Ishikawa (cell line): Measurements from ENCODE around the gene DENND11.

Experiments used
- CEBPB ChIP-seq: IDR thresholded peaks from 2 replicates; pipeline ENCODE4 v1.6.1; 2012
- CREB1 ChIP-seq: IDR thresholded peaks from 2 replicates; pipeline ENCODE4 v1.6.1; 2012; ENCODE audit warnings: low read depth
- EGR1 ChIP-seq: IDR thresholded peaks from 2 replicates; pipeline ENCODE4 v1.6.1; 2012
- EP300 ChIP-seq: IDR thresholded peaks from 2 replicates; pipeline ENCODE4 v1.6.1; 2012; ENCODE audit warnings: borderline replicate concordance
- FOXM1 ChIP-seq: IDR thresholded peaks from 2 replicates; pipeline ENCODE4 v1.6.1; 2012; ENCODE audit warnings: low read depth, borderline replicate concordance
- NFIC ChIP-seq: IDR thresholded peaks from 2 replicates; pipeline ENCODE4 v1.6.1; 2012
- RAD21 ChIP-seq: IDR thresholded peaks from 2 replicates; pipeline ENCODE4 v1.6.1; 2012; ENCODE audit warnings: low read depth
- TAF1 ChIP-seq: IDR thresholded peaks from 2 replicates; pipeline ENCODE4 v1.6.1; 2012; ENCODE audit warnings: low read depth, mild to moderate bottlenecking
- TCF12 ChIP-seq: IDR thresholded peaks from 2 replicates; pipeline ENCODE4 v1.6.1; 2012; ENCODE audit warnings: low read depth
- TEAD4 ChIP-seq: IDR thresholded peaks from 2 replicates; pipeline ENCODE4 v1.6.1; 2012
- YY1 ChIP-seq: IDR thresholded peaks from 2 replicates; pipeline ENCODE4 v1.6.1; 2012; ENCODE audit warnings: low read depth
- ZBTB7A ChIP-seq: IDR thresholded peaks from 2 replicates; pipeline ENCODE4 v1.6.1; 2012; ENCODE audit warnings: low read depth
- TF ChIP-seq, protein P1 (sequence below): IDR thresholded peaks from 2 replicates; pipeline ENCODE4 v1.6.1; 2012
- TF ChIP-seq, protein P2 (sequence below): IDR thresholded peaks from 2 replicates; pipeline ENCODE4 v1.6.1; 2012; ENCODE audit warnings: low read depth, mild to moderate bottlenecking
- TF ChIP-seq, protein P3 (sequence below): IDR thresholded peaks from 2 replicates; pipeline ENCODE4 v1.6.1; 2012

DENND11 gene, protein sequence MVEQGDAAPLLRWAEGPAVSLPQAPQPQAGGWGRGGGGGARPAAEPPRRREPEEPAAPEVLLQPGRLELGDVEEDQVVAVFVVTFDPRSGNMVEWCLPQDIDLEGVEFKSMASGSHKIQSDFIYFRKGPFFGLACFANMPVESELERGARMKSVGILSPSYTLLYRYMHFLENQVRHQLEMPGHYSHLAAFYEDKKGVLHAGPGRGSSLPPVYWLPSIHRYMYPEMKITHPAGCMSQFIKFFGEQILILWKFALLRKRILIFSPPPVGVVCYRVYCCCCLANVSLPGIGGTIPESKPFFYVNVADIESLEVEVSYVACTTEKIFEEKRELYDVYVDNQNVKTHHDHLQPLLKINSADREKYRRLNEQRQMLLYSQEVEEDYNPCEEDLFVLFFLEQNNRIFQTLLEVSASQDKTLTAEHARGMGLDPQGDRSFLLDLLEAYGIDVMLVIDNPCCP

DNA sequence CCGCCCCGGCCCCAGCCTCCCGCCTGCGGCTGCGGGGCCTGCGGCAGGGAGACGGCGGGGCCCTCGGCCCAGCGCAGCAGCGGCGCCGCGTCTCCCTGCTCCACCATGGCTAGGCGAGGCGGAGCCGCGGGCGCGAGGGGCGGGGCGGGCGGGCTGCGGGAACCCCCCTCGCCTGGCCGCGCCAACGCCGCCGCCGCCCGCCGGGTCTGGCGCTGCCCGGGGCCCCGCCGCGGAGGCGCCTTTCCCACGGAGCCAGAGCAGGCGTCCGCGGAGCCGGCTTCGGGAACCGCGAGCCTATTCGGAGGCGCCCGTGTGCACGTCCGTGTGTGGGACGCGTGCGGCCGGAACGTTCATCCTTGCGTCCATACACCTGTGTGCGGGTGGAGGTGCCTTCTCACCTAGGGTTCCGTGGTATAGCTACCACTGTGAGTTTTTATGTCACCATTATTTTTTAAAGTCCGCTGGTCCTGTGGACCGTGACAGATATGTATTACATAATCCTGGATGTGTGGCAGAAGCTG is at the start of gene DENND11:
Gene DENND11 (minus strand): TSS at position 120 of the 521 bp plus-strand sequence. CDS start 13 bp downstream, at position 107.
- TF ChIP-seq CEBPB (peak; percentile 44; the same call in 1 of the 2 replicates), TEAD4 (no peak)

DNA sequence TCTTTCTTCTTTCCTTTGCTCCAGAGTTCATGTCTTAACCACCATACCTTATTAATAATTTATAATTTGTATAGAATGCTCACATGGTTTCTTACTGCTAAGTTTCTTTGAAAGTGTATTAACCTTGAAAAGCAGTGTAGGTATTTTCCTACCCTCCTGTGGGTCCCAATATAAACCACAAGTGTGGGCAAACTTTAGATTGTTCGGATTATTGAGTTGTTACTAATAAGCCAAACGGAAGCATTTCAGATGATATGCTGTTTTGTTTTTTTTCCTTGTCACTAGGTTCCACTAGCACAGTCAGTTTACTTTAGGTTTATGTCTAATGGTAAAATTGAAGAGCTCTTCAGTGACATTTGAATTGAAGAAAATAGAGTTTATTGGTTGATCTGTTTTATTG is 46.4 kb upstream of the DENND11 start:
- TF ChIP-seq EP300 (no peak), YY1 (no peak), NFIC (no peak), CREB1 (no peak), ZBTB7A (no peak), TCF12 (no peak), CEBPB (no peak), RAD21 (no peak), TAF1 (no peak), FOXM1 (no peak), TEAD4 (no peak), EGR1 (no peak)
- TF ChIP-seq, protein P1, sequence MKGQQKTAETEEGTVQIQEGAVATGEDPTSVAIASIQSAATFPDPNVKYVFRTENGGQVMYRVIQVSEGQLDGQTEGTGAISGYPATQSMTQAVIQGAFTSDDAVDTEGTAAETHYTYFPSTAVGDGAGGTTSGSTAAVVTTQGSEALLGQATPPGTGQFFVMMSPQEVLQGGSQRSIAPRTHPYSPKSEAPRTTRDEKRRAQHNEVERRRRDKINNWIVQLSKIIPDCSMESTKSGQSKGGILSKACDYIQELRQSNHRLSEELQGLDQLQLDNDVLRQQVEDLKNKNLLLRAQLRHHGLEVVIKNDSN = no peak
- TF ChIP-seq, protein P2, sequence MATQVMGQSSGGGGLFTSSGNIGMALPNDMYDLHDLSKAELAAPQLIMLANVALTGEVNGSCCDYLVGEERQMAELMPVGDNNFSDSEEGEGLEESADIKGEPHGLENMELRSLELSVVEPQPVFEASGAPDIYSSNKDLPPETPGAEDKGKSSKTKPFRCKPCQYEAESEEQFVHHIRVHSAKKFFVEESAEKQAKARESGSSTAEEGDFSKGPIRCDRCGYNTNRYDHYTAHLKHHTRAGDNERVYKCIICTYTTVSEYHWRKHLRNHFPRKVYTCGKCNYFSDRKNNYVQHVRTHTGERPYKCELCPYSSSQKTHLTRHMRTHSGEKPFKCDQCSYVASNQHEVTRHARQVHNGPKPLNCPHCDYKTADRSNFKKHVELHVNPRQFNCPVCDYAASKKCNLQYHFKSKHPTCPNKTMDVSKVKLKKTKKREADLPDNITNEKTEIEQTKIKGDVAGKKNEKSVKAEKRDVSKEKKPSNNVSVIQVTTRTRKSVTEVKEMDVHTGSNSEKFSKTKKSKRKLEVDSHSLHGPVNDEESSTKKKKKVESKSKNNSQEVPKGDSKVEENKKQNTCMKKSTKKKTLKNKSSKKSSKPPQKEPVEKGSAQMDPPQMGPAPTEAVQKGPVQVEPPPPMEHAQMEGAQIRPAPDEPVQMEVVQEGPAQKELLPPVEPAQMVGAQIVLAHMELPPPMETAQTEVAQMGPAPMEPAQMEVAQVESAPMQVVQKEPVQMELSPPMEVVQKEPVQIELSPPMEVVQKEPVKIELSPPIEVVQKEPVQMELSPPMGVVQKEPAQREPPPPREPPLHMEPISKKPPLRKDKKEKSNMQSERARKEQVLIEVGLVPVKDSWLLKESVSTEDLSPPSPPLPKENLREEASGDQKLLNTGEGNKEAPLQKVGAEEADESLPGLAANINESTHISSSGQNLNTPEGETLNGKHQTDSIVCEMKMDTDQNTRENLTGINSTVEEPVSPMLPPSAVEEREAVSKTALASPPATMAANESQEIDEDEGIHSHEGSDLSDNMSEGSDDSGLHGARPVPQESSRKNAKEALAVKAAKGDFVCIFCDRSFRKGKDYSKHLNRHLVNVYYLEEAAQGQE = no peak
- TF ChIP-seq, protein P3, sequence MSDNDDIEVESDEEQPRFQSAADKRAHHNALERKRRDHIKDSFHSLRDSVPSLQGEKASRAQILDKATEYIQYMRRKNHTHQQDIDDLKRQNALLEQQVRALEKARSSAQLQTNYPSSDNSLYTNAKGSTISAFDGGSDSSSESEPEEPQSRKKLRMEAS = no peak

DNA sequence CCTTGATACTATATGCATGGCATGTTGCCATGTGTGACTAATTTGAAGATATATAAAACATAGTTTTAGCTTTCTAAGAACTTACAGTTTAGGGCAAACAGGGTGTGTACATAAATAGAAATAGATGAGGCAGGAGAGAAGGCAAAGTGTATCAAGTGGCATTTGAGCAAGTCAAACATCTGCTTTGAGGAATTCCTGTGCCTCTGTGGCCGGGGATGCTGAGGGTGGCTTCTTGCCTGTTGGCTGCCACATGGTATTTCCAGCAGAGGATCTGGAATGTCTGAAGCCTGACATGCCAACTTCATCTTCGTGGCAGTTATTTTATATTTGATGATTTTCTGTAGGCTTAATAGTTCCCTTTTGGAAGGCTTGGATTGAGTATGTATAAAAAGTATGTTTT is 42.2 kb upstream of the DENND11 start:
- TF ChIP-seq RAD21 (no peak), CREB1 (no peak), ZBTB7A (no peak), YY1 (no peak), EGR1 (no peak), TCF12 (no peak), TAF1 (no peak), CEBPB (no peak), NFIC (no peak), TEAD4 (no peak), FOXM1 (no peak)
- TF ChIP-seq, protein P3 = no peak
- TF ChIP-seq, protein P1 = no peak
- TF ChIP-seq, protein P2 = no peak

DNA sequence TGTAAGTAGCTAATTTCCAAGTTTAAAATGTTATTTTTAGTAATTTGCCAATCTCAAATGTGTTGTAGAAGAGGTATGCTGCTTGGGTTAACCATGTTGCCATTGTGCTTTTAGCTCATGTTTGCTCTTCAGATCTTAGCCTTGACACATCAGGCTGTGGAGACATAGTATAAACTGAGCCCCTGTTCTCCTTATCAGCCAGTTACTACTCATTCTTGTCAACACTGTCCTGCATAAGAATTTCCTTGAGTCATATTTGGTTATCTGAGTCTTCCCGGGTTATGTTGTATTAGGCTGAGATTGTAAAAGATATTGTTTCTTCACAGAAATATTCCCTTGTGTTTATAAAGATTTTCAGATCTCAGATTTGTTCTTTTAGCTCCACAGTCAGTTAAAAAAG is 40.3 kb upstream of the DENND11 start:
- TF ChIP-seq YY1 (no peak), CEBPB (no peak), RAD21 (no peak), EP300 (no peak), TEAD4 (no peak), NFIC (no peak), EGR1 (no peak), TAF1 (no peak), CREB1 (no peak), FOXM1 (no peak), ZBTB7A (no peak)
- TF ChIP-seq, protein P3 = no peak
- TF ChIP-seq, protein P1 = no peak

DNA sequence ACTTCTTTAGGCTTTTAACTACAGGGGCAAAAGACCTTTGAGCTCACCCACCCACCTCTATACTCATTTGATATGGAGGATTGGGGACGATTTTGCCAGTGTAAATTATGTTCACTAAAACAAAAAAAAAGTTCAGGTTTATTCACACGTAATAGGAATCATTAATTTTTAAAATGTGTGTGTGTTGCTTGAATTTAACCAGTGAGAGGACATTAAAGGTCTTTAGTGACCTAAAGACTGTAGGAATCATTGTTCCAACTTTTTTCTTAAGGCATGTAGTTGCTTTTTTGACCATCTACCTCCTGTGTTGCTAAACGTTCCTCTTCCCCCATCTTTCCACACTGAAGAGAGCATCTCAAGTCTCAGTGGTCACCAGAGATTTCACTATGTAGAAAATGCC is 37.3 kb upstream of the DENND11 start:
- TF ChIP-seq TAF1 (no peak), CREB1 (no peak), NFIC (no peak), YY1 (no peak), FOXM1 (no peak), TEAD4 (no peak), ZBTB7A (no peak), TCF12 (no peak), EGR1 (no peak), CEBPB (no peak), RAD21 (no peak), EP300 (no peak)
- TF ChIP-seq, protein P1 = no peak
- TF ChIP-seq, protein P3 = no peak
- TF ChIP-seq, protein P2 = no peak
